ENCODE data around the gene SIGLEC15.

Gene SIGLEC15

DNA sequence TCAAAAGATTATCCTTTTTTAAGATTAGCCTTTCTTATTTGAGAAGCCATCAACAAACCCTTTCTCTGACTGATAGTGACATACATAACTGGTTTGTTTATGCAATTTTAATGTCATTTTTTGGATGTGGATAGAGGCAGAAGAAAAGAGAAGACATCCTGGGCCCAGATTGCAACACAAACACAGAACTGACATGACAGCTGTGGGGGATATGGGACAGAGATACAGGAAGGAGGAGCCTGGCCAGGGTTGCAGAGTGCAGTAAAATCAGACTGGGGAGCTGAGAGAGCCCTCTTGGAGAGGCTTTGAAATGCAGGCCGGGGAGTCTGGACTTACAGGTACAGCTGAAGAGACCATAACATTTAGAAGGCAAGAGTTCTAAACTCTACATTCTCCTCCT lies 65.1 kb downstream of the SIGLEC15 start:
- no peak for TF ChIP-seq ESRRG (CRISPR knock-in tag; IDR thresholded peaks at IDR 0.05)
- TF ChIP-seq ARNTL (CRISPR knock-in tag; IDR thresholded peaks at IDR 0.05; ENCODE audit: borderline replicate concordance, low read depth), result no peak
- TF ChIP-seq, protein P1, sequence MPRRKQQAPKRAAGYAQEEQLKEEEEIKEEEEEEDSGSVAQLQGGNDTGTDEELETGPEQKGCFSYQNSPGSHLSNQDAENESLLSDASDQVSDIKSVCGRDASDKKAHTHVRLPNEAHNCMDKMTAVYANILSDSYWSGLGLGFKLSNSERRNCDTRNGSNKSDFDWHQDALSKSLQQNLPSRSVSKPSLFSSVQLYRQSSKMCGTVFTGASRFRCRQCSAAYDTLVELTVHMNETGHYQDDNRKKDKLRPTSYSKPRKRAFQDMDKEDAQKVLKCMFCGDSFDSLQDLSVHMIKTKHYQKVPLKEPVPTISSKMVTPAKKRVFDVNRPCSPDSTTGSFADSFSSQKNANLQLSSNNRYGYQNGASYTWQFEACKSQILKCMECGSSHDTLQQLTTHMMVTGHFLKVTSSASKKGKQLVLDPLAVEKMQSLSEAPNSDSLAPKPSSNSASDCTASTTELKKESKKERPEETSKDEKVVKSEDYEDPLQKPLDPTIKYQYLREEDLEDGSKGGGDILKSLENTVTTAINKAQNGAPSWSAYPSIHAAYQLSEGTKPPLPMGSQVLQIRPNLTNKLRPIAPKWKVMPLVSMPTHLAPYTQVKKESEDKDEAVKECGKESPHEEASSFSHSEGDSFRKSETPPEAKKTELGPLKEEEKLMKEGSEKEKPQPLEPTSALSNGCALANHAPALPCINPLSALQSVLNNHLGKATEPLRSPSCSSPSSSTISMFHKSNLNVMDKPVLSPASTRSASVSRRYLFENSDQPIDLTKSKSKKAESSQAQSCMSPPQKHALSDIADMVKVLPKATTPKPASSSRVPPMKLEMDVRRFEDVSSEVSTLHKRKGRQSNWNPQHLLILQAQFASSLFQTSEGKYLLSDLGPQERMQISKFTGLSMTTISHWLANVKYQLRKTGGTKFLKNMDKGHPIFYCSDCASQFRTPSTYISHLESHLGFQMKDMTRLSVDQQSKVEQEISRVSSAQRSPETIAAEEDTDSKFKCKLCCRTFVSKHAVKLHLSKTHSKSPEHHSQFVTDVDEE (CRISPR knock-in tag; IDR thresholded peaks at IDR 0.05), result no peak
- TF ChIP-seq ZNF565 (CRISPR knock-in tag; conservative IDR thresholded peaks at IDR 0.05; ENCODE audit: low read depth), result no peak
- TF ChIP-seq ZNF8 (CRISPR knock-in tag; IDR thresholded peaks at IDR 0.05), result no peak
- no peak for TF ChIP-seq SNAI2 (CRISPR knock-in tag; IDR thresholded peaks at IDR 0.05)
- TF ChIP-seq ZFP30 (CRISPR knock-in tag; IDR thresholded peaks at IDR 0.05), result no peak
- no peak for TF ChIP-seq TCF4 (CRISPR knock-in tag; IDR thresholded peaks at IDR 0.05; ENCODE audit: borderline replicate concordance)
- TF ChIP-seq, protein P2, sequence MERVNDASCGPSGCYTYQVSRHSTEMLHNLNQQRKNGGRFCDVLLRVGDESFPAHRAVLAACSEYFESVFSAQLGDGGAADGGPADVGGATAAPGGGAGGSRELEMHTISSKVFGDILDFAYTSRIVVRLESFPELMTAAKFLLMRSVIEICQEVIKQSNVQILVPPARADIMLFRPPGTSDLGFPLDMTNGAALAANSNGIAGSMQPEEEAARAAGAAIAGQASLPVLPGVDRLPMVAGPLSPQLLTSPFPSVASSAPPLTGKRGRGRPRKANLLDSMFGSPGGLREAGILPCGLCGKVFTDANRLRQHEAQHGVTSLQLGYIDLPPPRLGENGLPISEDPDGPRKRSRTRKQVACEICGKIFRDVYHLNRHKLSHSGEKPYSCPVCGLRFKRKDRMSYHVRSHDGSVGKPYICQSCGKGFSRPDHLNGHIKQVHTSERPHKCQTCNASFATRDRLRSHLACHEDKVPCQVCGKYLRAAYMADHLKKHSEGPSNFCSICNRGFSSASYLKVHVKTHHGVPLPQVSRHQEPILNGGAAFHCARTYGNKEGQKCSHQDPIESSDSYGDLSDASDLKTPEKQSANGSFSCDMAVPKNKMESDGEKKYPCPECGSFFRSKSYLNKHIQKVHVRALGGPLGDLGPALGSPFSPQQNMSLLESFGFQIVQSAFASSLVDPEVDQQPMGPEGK (CRISPR knock-in tag; IDR thresholded peaks at IDR 0.05; ENCODE audit: borderline replicate concordance), result no peak
- TF ChIP-seq, protein P3, sequence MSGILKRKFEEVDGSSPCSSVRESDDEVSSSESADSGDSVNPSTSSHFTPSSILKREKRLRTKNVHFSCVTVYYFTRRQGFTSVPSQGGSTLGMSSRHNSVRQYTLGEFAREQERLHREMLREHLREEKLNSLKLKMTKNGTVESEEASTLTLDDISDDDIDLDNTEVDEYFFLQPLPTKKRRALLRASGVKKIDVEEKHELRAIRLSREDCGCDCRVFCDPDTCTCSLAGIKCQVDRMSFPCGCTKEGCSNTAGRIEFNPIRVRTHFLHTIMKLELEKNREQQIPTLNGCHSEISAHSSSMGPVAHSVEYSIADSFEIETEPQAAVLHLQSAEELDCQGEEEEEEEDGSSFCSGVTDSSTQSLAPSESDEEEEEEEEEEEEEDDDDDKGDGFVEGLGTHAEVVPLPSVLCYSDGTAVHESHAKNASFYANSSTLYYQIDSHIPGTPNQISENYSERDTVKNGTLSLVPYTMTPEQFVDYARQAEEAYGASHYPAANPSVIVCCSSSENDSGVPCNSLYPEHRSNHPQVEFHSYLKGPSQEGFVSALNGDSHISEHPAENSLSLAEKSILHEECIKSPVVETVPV (CRISPR knock-in tag; IDR thresholded peaks at IDR 0.05), result no peak
- TF ChIP-seq TOX (CRISPR knock-in tag; IDR thresholded peaks at IDR 0.05; ENCODE audit: borderline replicate concordance), result no peak
- no peak for TF ChIP-seq ZFP3 (CRISPR knock-in tag; IDR thresholded peaks at IDR 0.05)
- no peak for TF ChIP-seq RARB (CRISPR knock-in tag; IDR thresholded peaks at IDR 0.05)
- TF ChIP-seq CSDC2 (CRISPR knock-in tag; IDR thresholded peaks at IDR 0.05), result no peak
- no peak for TF ChIP-seq ZNF70 (CRISPR knock-in tag; IDR thresholded peaks at IDR 0.05)
- no peak for TF ChIP-seq ZC3H10 (CRISPR knock-in tag; IDR thresholded peaks at IDR 0.05)
- no peak for TF ChIP-seq ISL1 (CRISPR knock-in tag; IDR thresholded peaks at IDR 0.05)
- TF ChIP-seq, protein P4, sequence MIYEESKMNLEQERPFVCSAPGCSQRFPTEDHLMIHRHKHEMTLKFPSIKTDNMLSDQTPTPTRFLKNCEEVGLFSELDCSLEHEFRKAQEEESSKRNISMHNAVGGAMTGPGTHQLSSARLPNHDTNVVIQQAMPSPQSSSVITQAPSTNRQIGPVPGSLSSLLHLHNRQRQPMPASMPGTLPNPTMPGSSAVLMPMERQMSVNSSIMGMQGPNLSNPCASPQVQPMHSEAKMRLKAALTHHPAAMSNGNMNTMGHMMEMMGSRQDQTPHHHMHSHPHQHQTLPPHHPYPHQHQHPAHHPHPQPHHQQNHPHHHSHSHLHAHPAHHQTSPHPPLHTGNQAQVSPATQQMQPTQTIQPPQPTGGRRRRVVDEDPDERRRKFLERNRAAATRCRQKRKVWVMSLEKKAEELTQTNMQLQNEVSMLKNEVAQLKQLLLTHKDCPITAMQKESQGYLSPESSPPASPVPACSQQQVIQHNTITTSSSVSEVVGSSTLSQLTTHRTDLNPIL (CRISPR knock-in tag; IDR thresholded peaks at IDR 0.05; ENCODE audit: low read depth), result no peak
- TF ChIP-seq, protein P5, sequence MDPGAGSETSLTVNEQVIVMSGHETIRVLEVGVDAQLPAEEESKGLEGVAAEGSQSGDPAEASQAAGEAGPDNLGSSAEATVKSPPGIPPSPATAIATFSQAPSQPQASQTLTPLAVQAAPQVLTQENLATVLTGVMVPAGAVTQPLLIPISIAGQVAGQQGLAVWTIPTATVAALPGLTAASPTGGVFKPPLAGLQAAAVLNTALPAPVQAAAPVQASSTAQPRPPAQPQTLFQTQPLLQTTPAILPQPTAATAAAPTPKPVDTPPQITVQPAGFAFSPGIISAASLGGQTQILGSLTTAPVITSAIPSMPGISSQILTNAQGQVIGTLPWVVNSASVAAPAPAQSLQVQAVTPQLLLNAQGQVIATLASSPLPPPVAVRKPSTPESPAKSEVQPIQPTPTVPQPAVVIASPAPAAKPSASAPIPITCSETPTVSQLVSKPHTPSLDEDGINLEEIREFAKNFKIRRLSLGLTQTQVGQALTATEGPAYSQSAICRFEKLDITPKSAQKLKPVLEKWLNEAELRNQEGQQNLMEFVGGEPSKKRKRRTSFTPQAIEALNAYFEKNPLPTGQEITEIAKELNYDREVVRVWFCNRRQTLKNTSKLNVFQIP (CRISPR knock-in tag; IDR thresholded peaks at IDR 0.05; ENCODE audit: borderline replicate concordance, low read depth), result no peak
- TF ChIP-seq BACH2 (CRISPR knock-in tag; IDR thresholded peaks at IDR 0.05; ENCODE audit: borderline replicate concordance), result no peak
- ATAC-seq, result no peak

DNA sequence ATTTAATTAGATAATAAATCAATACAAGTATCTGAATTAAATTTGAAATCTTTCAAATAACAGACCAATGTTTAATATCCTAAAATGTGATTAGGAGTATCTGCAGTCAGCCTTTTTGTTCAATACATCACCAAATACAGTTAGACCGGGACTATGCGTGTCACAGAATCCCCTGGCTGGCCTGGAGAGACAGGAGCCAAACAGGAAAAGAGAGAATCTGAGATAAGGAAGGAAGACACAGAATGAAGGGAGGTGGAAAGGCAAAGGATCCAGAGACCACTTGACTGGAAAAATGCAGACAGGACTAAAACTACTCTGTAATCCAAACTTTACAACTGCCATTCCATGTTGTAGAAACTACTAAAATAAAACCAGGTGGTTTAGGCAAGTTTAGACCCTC lies 66.3 kb downstream of the SIGLEC15 start:
- ATAC-seq, result no peak
- no peak for TF ChIP-seq ZNF565 (CRISPR knock-in tag; conservative IDR thresholded peaks at IDR 0.05; ENCODE audit: low read depth)
- TF ChIP-seq ZNF70 (CRISPR knock-in tag; IDR thresholded peaks at IDR 0.05), result no peak
- no peak for TF ChIP-seq ZFP3 (CRISPR knock-in tag; IDR thresholded peaks at IDR 0.05)
- TF ChIP-seq, protein P5 (CRISPR knock-in tag; IDR thresholded peaks at IDR 0.05; ENCODE audit: borderline replicate concordance, low read depth), result no peak
- TF ChIP-seq BACH2 (CRISPR knock-in tag; IDR thresholded peaks at IDR 0.05; ENCODE audit: borderline replicate concordance), result no peak
- TF ChIP-seq, protein P2 (CRISPR knock-in tag; IDR thresholded peaks at IDR 0.05; ENCODE audit: borderline replicate concordance), result no peak
- no peak for TF ChIP-seq OSR1 (CRISPR knock-in tag; IDR thresholded peaks at IDR 0.05)
- TF ChIP-seq ZNF8 (CRISPR knock-in tag; IDR thresholded peaks at IDR 0.05), result no peak
- no peak for TF ChIP-seq SNAI2 (CRISPR knock-in tag; IDR thresholded peaks at IDR 0.05)
- no peak for TF ChIP-seq ZFP30 (CRISPR knock-in tag; IDR thresholded peaks at IDR 0.05)
- TF ChIP-seq RARB (CRISPR knock-in tag; IDR thresholded peaks at IDR 0.05), result no peak
- TF ChIP-seq TOX (CRISPR knock-in tag; IDR thresholded peaks at IDR 0.05; ENCODE audit: borderline replicate concordance), result no peak
- TF ChIP-seq CSDC2 (CRISPR knock-in tag; IDR thresholded peaks at IDR 0.05), result no peak
- TF ChIP-seq, protein P4 (CRISPR knock-in tag; IDR thresholded peaks at IDR 0.05; ENCODE audit: low read depth), result no peak
- no peak for TF ChIP-seq ARNTL (CRISPR knock-in tag; IDR thresholded peaks at IDR 0.05; ENCODE audit: borderline replicate concordance, low read depth)
- TF ChIP-seq ESRRG (CRISPR knock-in tag; IDR thresholded peaks at IDR 0.05), result no peak
- TF ChIP-seq PPARA (CRISPR knock-in tag; IDR thresholded peaks at IDR 0.05; ENCODE audit: borderline replicate concordance), result no peak
